ENCODE data around the gene TAS2R38.

DNA sequence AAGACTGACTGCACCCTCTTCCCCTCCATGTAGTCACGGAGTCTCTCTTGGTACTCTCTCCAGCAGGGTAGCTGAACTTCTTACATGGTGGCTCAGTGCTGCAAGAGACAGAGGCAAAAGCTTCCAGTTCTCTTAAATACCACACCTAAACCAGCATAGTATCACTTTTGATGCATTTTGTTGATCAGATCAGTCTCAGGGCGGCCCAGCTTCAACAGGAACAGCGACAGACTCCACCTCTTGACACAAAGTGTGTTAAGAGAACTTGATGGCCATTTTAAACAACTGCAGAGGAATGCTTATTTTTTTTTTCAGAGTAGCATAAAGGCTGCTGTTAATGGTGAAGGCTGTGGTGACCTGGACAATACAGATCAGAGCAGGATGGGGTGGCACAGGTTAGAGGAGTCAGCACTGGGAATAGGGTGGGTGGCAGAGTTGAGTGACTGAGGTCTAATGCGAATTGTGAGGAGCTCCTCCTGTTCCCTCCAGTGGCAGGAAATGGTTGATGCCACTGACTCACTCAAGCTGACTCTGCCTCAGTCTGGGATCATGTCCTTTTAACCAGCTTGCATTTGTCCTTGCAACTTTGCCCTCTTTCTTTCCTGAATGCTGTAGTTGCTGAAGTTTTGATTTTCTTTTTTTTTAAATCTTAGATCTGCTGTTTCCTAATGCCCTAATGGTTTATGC, 39.4 kb upstream of the TAS2R38 start:
- TF ChIP-seq, protein P1, sequence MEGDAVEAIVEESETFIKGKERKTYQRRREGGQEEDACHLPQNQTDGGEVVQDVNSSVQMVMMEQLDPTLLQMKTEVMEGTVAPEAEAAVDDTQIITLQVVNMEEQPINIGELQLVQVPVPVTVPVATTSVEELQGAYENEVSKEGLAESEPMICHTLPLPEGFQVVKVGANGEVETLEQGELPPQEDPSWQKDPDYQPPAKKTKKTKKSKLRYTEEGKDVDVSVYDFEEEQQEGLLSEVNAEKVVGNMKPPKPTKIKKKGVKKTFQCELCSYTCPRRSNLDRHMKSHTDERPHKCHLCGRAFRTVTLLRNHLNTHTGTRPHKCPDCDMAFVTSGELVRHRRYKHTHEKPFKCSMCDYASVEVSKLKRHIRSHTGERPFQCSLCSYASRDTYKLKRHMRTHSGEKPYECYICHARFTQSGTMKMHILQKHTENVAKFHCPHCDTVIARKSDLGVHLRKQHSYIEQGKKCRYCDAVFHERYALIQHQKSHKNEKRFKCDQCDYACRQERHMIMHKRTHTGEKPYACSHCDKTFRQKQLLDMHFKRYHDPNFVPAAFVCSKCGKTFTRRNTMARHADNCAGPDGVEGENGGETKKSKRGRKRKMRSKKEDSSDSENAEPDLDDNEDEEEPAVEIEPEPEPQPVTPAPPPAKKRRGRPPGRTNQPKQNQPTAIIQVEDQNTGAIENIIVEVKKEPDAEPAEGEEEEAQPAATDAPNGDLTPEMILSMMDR (IDR thresholded peaks at IDR 0.05) = no peak
- TF ChIP-seq POLR2A (IDR thresholded peaks at IDR 0.05) (no peak), POLR2AphosphoS5 (IDR thresholded peaks at IDR 0.05) (no peak), EP300 (IDR thresholded peaks at IDR 0.05) (no peak)

Measured in stomach (tissue), 4 donors.